ENCODE data around the gene PF4V1. TPM values are rescaled to one million over a fixed set of nuclear protein-coding genes. Genes with fewer than 3 reads are reported as not detected.

PF4V1 gene
- polyA plus RNA-seq, 3 donors: 0.99 to 3.3 TPM; not detected in 1

GRCh38 chr4:73811841-73812240 lies 41.3 kb upstream of the PF4V1 start:
- intact Hi-C loops (cut with micrococcal nuclease): no loop called here
- no CpG with 5 or more reads among the region's 1 CpG for WGBS (ENCODE audit: insufficient coverage)
- Histone ChIP-seq H3K9me3 (replicated peaks in 1 of 2; ENCODE audit: control insufficient read depth in 1 of 2, insufficient read depth in 1 of 2, low read length in 2 of 2) (no peaks in the 10 kb centered on the region), H3K27me3 (ENCODE audit: control insufficient read depth in 2 of 2, insufficient read depth in 2 of 2, low read length in 2 of 2) (no peaks in the 10 kb centered on the region), H3K27ac (ENCODE audit: low read depth in 1 of 2, low read length in 2 of 2) (no peak overlapping the region), H3K9ac (ENCODE audit: insufficient read depth, low read length, poor library complexity, severe bottlenecking) (no peak overlapping the region), H3K4me2 (replicated peaks; ENCODE audit: extremely low read depth, low read length, poor library complexity, severe bottlenecking) (no peak overlapping the region), H3K36me3 (replicated peaks in 1 of 2; ENCODE audit: control insufficient read depth in 1 of 2, insufficient read depth in 2 of 2, low read length in 2 of 2) (no peaks in the 10 kb centered on the region), H3K4me3 (replicated peaks in 1 of 3; ENCODE audit: low read depth in 2 of 3, low read length in 3 of 3) (no peak overlapping the region), H3K79me2 (ENCODE audit: insufficient read depth, low read length) (no peaks in the 10 kb centered on the region), H3K4me1 (ENCODE audit: control insufficient read depth in 1 of 2, insufficient read depth in 2 of 2, low read length in 2 of 2) (peaks cover 8 to 14% of the 10 kb centered on the region in 2 donors), H2AFZ (ENCODE audit: insufficient read depth, low read depth, low read length, poor library complexity, severe bottlenecking) (no peak overlapping the region), H4K20me1 (ENCODE audit: insufficient read depth, low read length) (no peaks in the 10 kb centered on the region)
- peaks cover 0 to 2% (median 0%) of the 10 kb centered on the region in 7 donors for H3K9me3 Mint-ChIP-seq
- H3K4me3 Mint-ChIP-seq: no peak overlapping the region
- no peak for TF ChIP-seq CTCF (IDR thresholded peaks at IDR 0.05)
- no peaks in the 10 kb centered on the region for H3K36me3 Mint-ChIP-seq
- H3K27me3 Mint-ChIP-seq (ENCODE audit: low read depth in 3 of 3): peaks cover 0 to 3% (median 0%) of the 10 kb centered on the region in 3 donors
- DNase-seq: no peak
- peaks cover 12% of the 10 kb centered on the region for H3K4me1 Mint-ChIP-seq
- H3K27ac Mint-ChIP-seq: no peak overlapping the region

GRCh38 chr4:73814679-73815078 lies 38.4 kb upstream of the PF4V1 start:
- Mint-ChIP-seq H3K27me3 (ENCODE audit: low read depth in 3 of 3) (no peaks in the 10 kb centered on the region), H3K4me1 (peaks cover 12% of the 10 kb centered on the region), H3K4me3 (no peak overlapping the region), H3K27ac (peak overlapping the region in 6 of 7 donors; percentile 5 to 76 (median 38)), H3K36me3 (no peaks in the 10 kb centered on the region), H3K9me3 (peaks cover 0 to 4% (median 0%) of the 10 kb centered on the region in 7 donors)
- H3K27me3 ChIP-seq (ENCODE audit: control insufficient read depth in 2 of 2, insufficient read depth in 2 of 2, low read length in 2 of 2): no peaks in the 10 kb centered on the region
- no peaks in the 10 kb centered on the region for H3K79me2 ChIP-seq (ENCODE audit: insufficient read depth, low read length)
- H3K4me3 ChIP-seq (replicated peaks in 1 of 3; ENCODE audit: low read depth in 2 of 3, low read length in 3 of 3): peak overlapping the region in 1 of 3 experiments; percentile 3
- no peak for TF ChIP-seq CTCF (IDR thresholded peaks at IDR 0.05)
- DNase-seq: no peak
- no peaks in the 10 kb centered on the region for H4K20me1 ChIP-seq (ENCODE audit: insufficient read depth, low read length)
- no CpG with 5 or more reads among the region's 1 CpG for WGBS (ENCODE audit: insufficient coverage)
- H2AFZ ChIP-seq (ENCODE audit: insufficient read depth, low read depth, low read length, poor library complexity, severe bottlenecking): no peak overlapping the region
- H3K36me3 ChIP-seq (replicated peaks in 1 of 2; ENCODE audit: control insufficient read depth in 1 of 2, insufficient read depth in 2 of 2, low read length in 2 of 2): no peaks in the 10 kb centered on the region
- no peaks in the 10 kb centered on the region for H3K9me3 ChIP-seq (replicated peaks in 1 of 2; ENCODE audit: control insufficient read depth in 1 of 2, insufficient read depth in 1 of 2, low read length in 2 of 2)
- intact Hi-C loops (cut with micrococcal nuclease): no loop called here
- H3K4me1 ChIP-seq (ENCODE audit: control insufficient read depth in 1 of 2, insufficient read depth in 2 of 2, low read length in 2 of 2): peaks cover 8 to 14% of the 10 kb centered on the region in 2 donors
- H3K27ac ChIP-seq (ENCODE audit: low read depth in 1 of 2, low read length in 2 of 2): peak overlapping the region in 1 of 2 donors; percentile 12
- no peak overlapping the region for H3K9ac ChIP-seq (ENCODE audit: insufficient read depth, low read length, poor library complexity, severe bottlenecking)
- no peak overlapping the region for H3K4me2 ChIP-seq (replicated peaks; ENCODE audit: extremely low read depth, low read length, poor library complexity, severe bottlenecking)
